DOHH2 (cell line): ENCODE measurements around the gene ARHGAP4.

Source experiments
- H3F3A ChIP-seq: fragments of 200-600 bp; sonication (generic), shearing (Covaris generic); 2 replicates; pipeline ENCODE4 v1.6.0; 2016; ENCODE audit warnings: antibody characterized with exemption, mild to moderate bottlenecking; ENCODE audit not compliant: control insufficient read depth, insufficient read depth
- H3K27ac ChIP-seq: fragments of 200-600 bp; sonication (generic); 2 replicates; pipeline ENCODE4 v1.5.1; 2014; ENCODE audit warnings: low read depth, mild to moderate bottlenecking, low read length, moderate library complexity
- H3K27me3 ChIP-seq: fragments of 200-600 bp; sonication (generic); 2 replicates; pipeline ENCODE4 v1.6.1; 2014; ENCODE audit warnings: mild to moderate bottlenecking, low read length, mixed read lengths; ENCODE audit not compliant: control insufficient read depth
- H3K36me3 ChIP-seq: fragments of 200-600 bp; sonication (generic); 2 replicates; pipeline ENCODE4 v1.6.1; 2014; ENCODE audit warnings: mild to moderate bottlenecking, low read length, moderate library complexity, mixed read lengths; ENCODE audit not compliant: control insufficient read depth
- H3K4me1 ChIP-seq: fragments of 200-600 bp; sonication (generic); 2 replicates; pipeline ENCODE4 v1.6.1; 2014; ENCODE audit warnings: mild to moderate bottlenecking, low read length, mixed read lengths; ENCODE audit not compliant: control insufficient read depth
- H3K4me2 ChIP-seq: fragments of 200-600 bp; sonication (generic); 2 replicates; pipeline ENCODE4 v1.6.0; 2014; ENCODE audit warnings: mild to moderate bottlenecking, low read length, moderate library complexity
- H3K4me3 ChIP-seq: fragments of 200-600 bp; sonication (generic); 2 replicates; pipeline ENCODE4 v1.5.1; 2014; ENCODE audit warnings: mild to moderate bottlenecking, low read length, mixed read lengths
- H3K79me2 ChIP-seq: fragments of 200-600 bp; sonication (generic); 2 replicates; pipeline ENCODE4 v1.6.1; 2014; ENCODE audit warnings: mild to moderate bottlenecking, low read length, mixed read lengths; ENCODE audit not compliant: control insufficient read depth
- H3K9me2 ChIP-seq: fragments of 200-600 bp; sonication (generic); replicated peaks from 2 replicates; pipeline ENCODE4 v1.6.1; 2014; ENCODE audit warnings: mild to moderate bottlenecking, low read length, mixed read lengths; ENCODE audit not compliant: control insufficient read depth
- H3K9me3 ChIP-seq: fragments of 200-600 bp; sonication (generic); 2 replicates; pipeline ENCODE4 v1.6.1; 2014; ENCODE audit warnings: antibody characterized with exemption, low read length, mixed read lengths; ENCODE audit not compliant: control insufficient read depth, insufficient read depth
- H4K20me1 ChIP-seq: fragments of 200-600 bp; sonication (generic); 2 replicates; pipeline ENCODE4 v1.6.0; 2014; ENCODE audit warnings: low read depth, mild to moderate bottlenecking, antibody characterized with exemption, low read length, moderate library complexity; ENCODE audit not compliant: control insufficient read depth, insufficient read depth
- CTCF ChIP-seq: fragments of 200-600 bp; sonication (generic); IDR thresholded peaks from one replicate; pipeline ENCODE4 v1.5.1; 2014; ENCODE audit warnings: antibody characterized with exemption, mild to moderate bottlenecking, low read depth, low read length; ENCODE audit not compliant: poor library complexity, severe bottlenecking
- EZH2phosphoT487 ChIP-seq: fragments of 200-600 bp; sonication (generic); IDR thresholded peaks from 2 replicates; pipeline ENCODE4 v1.6.1; 2017; ENCODE audit warnings: borderline replicate concordance, mild to moderate bottlenecking, antibody characterized with exemption, low read length, moderate library complexity, mixed read lengths

The ARHGAP4 gene

GRCh38 chrX:153925387-153925738 is 701 bp downstream of the ARHGAP4 start:
- H3K27ac ChIP-seq: peak overlapping the region; percentile 100
- H3K27me3 ChIP-seq: no peaks in the 10 kb centered on the region
- peak overlapping the region; percentile 98 for H3K4me3 ChIP-seq
- no peaks in the 10 kb centered on the region for H3K9me2 ChIP-seq
- peaks cover 40% of the 10 kb centered on the region for H3K79me2 ChIP-seq
- H3K36me3 ChIP-seq: peaks cover 38% of the 10 kb centered on the region
- peaks cover 45% of the 10 kb centered on the region for H3K4me1 ChIP-seq
- no peaks in the 10 kb centered on the region for H3K9me3 ChIP-seq
- TF ChIP-seq EZH2phosphoT487 (no peak), CTCF (no peak)
- peak overlapping the region; percentile 98 for H3K4me2 ChIP-seq
- H4K20me1 ChIP-seq: no peaks in the 10 kb centered on the region
- peaks cover 9% of the 10 kb centered on the region; the same call in 1 of the 2 replicates for H3F3A ChIP-seq

DNA sequence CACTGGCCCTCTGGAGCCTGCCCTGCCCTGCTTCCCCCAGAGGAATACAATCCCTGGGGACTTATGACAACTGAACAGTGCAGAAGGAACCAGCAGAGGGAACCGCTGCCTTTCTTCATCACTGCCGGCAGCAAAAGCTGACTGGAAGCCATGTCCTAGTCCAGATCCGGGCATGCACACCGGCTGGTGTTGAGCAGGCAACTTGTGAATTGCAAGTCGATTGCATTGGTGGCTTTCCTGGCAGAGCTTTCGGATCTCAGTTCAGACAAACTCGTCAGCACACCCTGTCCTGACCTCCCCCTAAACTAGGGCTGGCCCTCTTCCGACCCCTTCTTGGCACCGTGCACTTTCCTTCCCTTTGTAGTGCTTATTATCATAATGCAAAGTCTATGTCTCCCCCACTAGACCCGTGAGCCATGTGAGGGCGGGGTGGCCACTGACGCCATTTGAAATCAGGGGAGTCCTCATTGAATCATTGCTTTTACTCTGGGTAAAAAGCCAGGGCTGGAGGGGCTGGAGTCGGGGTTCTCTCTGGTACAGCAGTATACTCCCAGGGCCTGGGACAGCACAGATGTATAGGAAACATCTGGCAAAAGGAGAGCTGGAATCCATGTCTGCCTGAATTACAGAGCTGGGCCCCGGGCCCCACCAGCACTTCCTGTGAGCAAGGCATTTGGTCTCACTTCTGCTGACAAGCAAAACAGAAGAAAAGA is 1.8 kb downstream of the ARHGAP4 start:
- Histone ChIP-seq H3K9me2 (no peaks in the 10 kb centered on the region), H3K27me3 (no peaks in the 10 kb centered on the region), H3K27ac (peak overlapping the region; percentile 100), H3K79me2 (peaks cover 40% of the 10 kb centered on the region), H3K4me3 (peak overlapping the region; percentile 98), H3K4me1 (peaks cover 42% of the 10 kb centered on the region), H3K36me3 (peaks cover 37% of the 10 kb centered on the region), H3K4me2 (peak overlapping the region; percentile 98), H3K9me3 (no peaks in the 10 kb centered on the region), H3F3A (peaks cover 9% of the 10 kb centered on the region; the same call in 1 of the 2 replicates), H4K20me1 (no peaks in the 10 kb centered on the region)
- TF ChIP-seq CTCF (no peak), EZH2phosphoT487 (no peak)

GRCh38 chrX:153922932-153923857 is 2.9 kb downstream of the ARHGAP4 start:
- H3K36me3 ChIP-seq: peaks cover 44% of the 10 kb centered on the region
- TF ChIP-seq EZH2phosphoT487: no peak
- peak; percentile 15 for TF ChIP-seq CTCF
- peaks cover 36% of the 10 kb centered on the region for H3K4me1 ChIP-seq
- peaks cover 7% of the 10 kb centered on the region; the same call in 1 of the 2 replicates for H3F3A ChIP-seq
- no peak overlapping the region for H3K27ac ChIP-seq
- no peaks in the 10 kb centered on the region for H3K9me2 ChIP-seq
- H3K79me2 ChIP-seq: peaks cover 40% of the 10 kb centered on the region
- no peak overlapping the region for H3K4me3 ChIP-seq
- H3K9me3 ChIP-seq: no peaks in the 10 kb centered on the region
- H4K20me1 ChIP-seq: no peaks in the 10 kb centered on the region
- H3K27me3 ChIP-seq: no peaks in the 10 kb centered on the region
- H3K4me2 ChIP-seq: peak overlapping the region; percentile 26; the same call in 1 of the 2 replicates
